ENCODE data around the gene FRMD3.

Gene FRMD3

DNA sequence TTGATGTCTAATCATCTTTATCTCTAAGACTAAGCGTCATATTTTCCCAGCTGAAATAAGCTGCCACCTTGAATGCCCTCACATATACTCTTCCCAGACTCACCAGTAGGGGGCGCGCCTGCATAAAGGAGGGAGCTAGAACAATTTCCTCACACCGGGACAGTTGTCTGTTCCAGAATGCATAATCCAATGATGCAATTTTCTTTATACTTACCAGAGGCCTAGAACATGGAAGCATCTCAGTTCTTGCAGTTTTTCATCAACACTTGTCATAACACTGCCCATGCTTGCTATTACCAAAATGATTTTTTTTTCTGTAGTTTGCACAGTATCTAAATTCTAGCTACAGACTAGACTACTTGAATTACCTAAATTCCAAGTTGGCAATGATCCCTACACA is 203.9 kb downstream of the FRMD3 start:
- DNase-seq (ENCODE audit: low spot score) = peak; percentile 78

DNA sequence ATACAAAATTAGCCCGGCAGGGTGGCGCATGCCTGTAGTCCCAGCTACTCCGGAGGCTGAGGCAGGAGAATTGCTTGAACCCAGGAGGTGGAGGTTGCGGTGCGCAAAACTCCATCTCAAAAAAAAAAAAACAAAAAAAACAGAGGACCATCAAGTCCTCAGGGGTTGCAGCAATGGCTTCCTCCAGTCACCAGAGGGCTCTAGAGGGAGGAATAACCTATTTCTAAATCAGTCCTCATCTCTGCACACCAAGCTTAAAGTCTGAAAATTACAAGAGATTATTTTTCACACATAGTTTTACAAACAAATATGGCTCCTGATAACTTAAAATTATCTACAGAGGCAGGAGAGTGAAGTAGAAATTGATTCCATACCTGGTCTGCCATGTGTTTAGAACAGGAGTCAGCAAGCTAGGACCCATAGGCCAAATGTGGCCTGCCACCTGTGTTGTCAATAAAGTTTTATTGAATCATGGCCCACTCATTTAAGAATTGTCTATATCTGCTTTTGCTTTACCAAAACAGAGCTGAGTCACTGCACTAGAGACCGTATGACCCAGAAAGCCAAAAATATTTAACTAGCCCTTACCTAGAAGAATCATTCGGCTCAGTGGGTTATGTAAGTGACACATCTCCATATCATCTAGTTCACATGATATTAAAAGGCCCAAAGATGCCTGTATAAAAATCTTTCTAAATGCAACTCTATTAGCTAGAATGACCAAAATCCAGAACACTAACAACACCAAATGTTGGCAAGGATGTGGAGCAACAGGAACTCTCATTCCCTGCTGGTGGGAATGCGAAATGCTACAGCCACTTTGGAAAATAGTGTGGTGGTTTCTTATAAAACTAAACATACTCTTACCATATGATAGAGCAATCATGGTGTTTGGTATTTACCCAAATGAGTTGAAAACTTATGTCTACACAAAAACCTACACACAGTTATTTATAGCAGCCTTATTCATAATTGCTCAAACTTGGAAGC is 207.7 kb downstream of the FRMD3 start:
- DNase-seq (ENCODE audit: low spot score) = no peak

DNA sequence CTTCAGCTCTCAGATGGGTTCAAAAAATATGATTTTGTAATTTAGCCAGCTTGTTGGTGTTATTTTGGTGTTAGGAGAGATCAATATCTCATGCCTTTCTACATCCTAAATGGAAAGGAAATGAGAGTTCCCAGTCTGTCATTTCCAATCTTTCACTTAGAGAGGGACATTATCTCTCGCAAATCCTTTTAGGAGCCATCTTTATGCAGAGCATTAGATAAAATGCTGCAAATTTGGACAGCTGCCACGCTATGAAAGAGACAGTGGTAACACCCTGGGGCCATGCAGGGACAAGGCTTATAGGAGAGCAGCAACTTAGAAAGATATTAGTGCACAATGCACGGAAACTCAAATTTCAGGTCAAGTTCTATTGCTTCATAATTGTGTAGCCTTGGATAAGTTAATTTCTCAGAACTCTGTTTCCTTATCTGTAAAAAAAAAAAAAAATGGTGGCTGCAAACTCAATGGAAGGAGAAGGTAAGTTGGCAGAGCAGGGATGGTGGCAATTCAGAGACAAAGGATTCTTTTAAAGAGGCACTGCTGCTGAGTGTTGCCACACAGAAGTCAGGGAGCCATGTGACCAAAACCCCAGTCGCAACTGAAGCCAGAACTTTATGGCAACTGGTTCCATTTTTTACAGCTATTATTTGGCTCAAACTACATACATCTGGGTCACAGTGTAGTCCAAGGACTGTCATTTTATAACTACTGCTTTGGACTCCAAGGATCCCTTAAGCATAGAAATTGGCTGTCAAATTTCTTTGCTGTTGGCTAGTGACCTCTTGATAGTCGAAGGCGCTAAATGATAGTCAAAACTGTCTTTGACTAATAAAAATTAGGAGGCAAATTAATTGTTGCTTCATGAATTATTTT is 210.2 kb downstream of the FRMD3 start:
- DNase-seq (ENCODE audit: low spot score) = no peak

DNA sequence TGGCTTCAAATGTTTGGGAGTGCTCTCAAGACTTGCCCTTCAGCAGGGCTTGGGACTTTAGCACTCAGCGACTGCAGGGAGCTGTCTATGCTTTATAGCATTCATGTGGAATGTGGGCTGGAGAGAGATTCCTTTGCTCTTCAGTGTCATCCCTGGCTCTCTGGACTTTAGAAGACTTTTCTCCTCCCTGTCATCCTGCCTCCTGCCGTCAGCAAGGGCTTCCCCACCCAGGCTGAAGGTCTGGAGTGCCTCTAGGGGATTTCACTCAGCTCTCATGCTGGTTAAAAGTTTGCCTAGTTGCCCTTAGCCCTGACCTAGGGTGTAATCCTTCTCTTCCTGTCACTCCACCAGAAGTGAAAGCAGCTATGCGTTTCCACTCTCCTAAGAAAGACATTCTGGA is 210.9 kb downstream of the FRMD3 start:
- peak; percentile 72 for DNase-seq (ENCODE audit: low spot score)

DNA sequence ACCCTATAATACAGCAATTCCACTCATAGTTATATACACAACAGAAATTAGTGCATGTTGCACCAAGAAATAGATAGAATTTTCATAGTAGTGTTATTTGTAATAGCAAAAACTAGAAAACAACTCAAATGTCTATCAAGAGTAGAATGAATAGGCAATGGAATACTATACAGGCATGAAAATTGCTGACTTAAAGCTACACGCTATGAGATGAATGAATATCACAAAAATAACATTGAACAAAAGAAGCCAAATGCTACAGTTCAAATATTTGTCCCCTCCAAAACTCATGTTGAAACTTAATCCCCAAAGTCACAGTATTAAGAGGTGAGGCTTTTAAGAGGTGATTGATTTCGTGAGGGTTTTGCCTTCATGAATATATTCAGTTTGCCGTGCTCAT is 215.1 kb downstream of the FRMD3 start:
- no peak for DNase-seq (ENCODE audit: low spot score)

DNA sequence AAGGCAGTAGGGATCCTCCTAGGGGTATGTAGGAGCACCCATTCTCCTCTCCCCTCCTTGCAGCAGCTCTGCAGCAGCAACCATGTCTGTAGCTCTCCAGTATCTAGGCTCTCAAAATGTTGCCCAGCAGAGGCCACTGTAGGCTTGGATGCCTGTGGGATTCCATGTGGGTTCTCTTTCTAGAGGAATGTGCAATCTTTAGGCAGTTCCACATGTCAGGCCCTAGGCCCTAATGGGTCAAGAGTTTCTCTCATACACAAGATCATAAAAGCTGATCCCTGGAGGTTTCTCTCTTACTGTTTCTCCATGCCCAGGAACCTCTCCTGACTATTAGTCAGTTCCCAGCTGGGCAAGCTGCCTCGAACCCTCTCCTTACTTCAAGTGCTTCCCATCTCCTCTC is 215.8 kb downstream of the FRMD3 start:
- no peak for DNase-seq (ENCODE audit: low spot score)

DNA sequence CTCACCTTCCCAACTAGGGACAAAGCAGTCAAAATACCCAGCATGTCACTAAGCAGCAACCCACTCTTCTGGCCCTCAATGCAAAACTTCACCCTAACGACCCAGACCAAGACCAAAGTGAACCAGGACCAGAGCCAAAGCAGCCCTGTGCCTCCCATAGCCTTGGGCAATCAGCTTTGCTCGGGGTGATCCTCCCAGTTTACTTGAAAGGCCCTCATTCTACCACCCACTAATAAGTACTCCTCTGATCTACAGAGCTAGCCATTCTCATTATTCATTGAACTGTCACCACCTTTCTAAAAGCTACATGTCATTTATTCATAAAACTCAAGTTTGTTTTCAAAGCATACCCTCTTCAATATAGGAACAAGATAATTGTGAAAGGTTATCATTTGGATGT is 221.0 kb downstream of the FRMD3 start:
- no peak for DNase-seq (ENCODE audit: low spot score)

DNA sequence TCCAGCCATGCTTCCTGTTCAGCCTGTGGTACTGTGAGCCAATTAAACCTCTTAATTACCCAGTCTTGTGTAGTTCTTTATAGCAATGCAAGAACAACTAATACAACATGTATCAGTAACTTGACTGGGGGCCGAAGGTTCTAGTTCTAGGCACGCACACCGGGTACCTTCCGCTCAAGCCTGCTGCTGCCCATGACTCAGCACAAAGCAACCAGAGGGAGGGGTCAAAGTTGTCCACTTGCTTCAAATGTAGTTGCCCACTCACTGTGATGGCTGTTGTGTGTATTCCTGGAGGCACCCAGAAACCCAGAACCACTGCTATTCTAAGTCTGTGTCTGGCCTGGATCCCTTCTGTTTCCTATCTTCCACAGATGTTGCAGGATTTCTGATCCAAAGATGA is 222.6 kb downstream of the FRMD3 start:
- DNase-seq (ENCODE audit: low spot score) = no peak

DNA sequence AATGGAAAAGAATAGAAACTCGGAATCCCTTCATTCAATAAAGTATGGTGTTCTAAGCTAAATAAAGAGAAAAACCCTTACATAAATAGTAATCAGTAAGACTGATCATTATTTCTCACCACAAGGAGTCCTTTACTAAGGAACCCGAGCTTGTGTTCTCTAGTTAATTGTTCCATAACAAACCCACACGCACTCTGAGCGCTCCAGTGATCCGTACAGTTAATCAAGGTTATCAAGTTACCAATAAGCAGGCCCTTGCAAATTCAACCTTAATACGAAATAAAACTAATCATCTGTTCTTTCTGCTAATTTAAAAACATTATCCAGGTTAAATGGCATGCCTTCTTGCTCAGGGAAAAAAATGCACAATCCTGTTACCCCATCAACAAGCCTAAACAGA is 224.4 kb downstream of the FRMD3 start:
- no peak for DNase-seq (ENCODE audit: low spot score)

DNA sequence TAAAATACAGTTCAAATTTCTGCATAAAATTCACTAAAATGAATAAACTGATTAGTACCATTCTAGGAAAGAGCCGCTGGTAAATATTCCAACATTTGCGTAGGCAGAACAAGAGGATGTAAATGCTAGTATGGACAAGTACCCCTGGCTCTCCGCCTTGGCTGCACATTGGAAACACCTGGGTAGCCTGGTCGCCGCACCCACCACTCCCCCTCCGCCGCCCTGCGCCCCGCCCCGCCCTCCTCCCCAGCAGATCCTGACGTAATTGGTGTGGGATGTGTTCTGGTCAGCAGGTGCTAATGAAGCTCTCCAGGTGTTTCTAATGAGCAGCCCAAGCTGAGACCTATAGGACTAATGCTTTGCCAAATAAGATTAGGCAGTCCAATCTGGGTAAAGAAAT is 225.7 kb downstream of the FRMD3 start:
- no peak for DNase-seq (ENCODE audit: low spot score)

DNA sequence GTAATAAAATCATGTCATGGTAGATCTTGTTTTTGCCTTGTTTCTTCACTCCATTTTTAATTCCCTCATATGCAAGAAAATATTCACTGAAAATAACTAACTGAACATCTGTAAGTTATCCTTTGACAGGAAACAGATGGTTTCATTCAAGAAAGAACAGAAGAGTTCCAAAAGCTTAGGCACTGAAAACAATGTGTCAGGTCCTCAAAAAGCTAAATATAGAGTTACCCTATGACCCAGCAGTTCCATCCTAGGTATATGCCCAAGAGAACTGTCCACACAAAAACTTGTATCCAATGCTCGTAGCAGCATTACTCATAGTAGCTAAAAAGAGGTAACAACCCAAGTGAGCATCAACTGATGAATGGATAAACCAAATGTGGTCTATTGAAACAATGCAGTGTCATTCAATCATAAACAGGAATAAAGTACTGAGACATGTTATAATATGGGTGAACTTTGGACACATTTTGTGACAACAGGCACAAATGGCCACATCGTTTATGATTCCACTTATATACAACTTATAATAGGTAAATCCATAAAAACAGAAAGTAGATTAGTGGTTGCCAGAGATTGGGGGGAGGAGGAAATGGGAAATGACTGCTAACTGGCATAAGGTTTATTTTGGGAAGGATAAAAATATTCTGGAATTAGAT is 231.0 kb downstream of the FRMD3 start:
- DNase-seq (ENCODE audit: low spot score) = no peak

DNA sequence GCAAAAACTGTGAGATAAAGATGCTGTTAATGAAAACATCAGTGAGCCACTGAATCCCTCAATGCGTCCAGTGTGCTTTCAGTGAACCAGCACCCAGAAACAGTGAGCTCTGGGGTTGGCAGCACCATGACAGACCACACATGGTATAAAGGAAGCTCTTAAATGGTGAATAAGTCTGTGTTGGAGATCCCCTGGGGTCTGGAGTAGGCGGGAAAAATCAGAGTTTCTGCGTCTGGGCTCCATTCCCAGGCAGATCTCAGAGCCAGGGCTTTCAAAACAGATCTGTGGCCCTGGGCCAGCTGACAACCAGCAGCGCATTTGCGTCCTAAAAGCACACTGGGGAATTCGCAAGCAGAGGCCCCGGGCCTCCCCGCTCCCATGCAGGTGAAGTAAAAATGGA is 233.5 kb downstream of the FRMD3 start:
- peak; percentile 69 for DNase-seq (ENCODE audit: low spot score)

DNA sequence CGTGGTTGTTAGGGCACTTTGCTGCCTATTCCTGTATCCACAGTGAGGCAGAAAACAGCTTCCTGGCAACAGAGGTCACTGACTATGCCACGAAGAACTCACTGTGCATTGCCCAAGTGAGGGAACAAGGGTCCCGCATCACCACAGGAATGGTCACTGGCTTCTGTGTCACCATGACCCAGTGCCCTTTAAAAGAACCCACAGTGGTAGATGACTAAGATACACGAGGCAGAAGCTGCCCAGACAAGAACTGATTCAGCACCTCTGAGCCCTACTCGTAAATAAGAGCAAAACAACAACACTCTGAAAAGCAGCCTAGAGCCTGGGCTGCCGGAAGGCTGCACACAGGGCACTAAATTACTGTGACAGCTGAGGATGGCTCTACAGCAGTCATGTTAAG is 238.6 kb downstream of the FRMD3 start:
- DNase-seq (ENCODE audit: low spot score) = peak; percentile 72

DNA sequence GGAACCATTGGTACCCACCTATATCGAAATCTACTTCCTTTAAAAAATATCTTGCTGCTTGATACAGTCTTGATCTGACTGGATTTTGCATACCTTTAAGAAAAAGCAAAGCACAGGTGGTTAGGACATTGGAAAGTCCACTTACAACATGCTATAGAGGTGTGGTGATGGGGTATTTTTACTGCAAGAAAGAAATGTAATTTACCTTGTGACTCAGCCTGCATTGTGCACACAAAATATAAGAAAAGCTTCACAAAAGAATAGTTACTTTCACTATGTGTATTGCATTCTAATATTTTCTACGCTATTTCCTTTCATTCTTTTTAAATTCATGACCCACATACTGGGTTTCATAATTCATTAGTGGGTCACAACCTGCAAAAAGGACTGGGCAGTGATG is 239.1 kb downstream of the FRMD3 start:
- no peak for DNase-seq (ENCODE audit: low spot score)

DNA sequence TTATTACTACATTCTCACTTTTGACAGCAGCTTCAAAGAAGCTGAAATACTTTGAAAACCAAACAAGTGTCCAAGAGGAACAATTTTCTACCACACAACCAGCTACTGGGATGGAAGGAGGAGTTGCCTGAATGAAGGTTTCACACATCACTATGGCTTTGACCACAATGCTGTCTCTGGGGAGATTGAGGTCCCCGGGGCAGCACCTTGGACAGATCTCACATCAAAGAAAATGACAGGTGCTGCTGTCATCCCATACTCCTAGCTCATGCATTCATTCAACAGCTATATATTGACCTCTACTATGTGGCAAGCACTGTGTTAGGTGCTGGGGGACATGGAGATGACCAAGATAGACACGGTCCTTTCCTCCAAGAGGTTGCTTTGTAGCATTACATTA is 242.1 kb downstream of the FRMD3 start:
- DNase-seq (ENCODE audit: low spot score) = no peak

DNA sequence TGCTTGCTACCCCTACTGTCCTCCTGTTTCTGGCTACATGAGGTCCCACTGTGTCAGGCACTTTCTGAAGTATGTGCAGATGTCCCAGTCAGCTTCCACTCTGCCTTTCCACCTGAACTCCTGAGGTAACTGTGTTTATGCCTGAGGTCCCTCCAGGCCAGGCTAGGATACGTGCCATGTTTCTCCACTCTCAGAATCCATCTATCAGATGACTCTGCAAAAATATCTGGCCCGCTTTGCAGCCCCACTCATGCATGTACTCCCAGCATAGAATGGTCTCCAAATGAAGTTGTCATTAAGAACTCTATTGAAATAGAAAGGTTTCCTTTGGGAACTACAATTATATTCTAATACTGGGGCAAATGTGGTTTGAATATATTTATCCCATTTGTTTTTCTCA is 243.4 kb downstream of the FRMD3 start:
- DNase-seq (ENCODE audit: low spot score) = no peak

DNA sequence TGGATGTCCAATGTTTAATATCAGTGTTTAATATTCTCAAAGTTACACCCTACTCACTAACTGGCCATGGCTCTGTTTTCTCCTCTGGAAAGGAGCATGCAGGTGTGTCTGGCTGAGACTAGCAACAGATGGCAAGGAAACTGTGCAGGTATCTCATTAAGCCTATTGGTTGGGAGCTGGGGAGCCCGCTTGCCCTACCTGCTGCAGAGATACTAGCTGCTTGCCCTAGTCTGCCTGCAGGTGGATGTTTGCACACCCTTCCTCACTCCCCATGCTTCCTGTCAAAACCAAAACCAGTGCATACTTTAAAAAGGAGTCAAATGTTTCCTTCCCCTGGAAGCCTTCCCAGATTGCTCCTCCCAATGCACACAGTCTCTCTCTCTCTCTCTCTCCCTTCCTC is 247.0 kb downstream of the FRMD3 start:
- DNase-seq (ENCODE audit: low spot score) = no peak

DNA sequence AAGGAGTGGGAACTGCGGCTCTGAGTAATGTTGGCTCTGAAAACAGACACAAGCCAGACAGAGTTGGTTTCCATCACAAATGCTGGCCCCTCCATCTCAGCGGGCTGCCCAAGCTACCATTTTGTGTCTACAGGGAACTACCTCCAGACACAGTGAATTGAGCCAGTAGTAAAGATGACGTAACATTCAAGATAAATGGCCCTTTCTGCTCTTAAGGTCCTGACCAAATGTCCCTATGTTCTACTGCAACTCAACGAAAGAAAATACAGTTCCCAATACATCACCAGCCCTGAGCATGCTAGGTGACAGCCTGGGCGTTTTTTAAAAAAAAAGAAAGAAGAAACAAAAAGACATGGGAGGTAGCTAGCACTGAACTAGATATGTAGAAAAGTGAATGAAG is 247.5 kb downstream of the FRMD3 start:
- DNase-seq (ENCODE audit: low spot score) = no peak

DNA sequence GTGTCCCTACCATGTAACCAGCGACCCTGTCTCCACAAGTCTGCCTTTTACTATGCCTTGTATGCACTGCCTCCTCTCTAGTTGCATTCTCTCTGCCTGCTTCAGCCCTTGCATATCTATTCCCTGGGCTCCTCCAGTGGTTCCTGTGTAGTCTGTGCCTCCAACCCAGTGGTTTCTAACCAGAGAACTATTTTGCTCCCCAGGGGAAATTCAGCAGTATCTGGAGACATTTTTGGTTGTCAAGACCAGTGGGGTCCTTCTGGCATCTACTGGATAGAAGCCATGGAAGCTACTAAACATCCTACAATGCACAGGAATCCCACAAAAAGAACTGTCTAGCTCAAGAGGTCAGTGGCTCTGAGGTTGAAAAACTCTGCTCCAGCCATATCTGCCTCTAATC is 251.2 kb downstream of the FRMD3 start:
- no peak for DNase-seq (ENCODE audit: low spot score)

DNA sequence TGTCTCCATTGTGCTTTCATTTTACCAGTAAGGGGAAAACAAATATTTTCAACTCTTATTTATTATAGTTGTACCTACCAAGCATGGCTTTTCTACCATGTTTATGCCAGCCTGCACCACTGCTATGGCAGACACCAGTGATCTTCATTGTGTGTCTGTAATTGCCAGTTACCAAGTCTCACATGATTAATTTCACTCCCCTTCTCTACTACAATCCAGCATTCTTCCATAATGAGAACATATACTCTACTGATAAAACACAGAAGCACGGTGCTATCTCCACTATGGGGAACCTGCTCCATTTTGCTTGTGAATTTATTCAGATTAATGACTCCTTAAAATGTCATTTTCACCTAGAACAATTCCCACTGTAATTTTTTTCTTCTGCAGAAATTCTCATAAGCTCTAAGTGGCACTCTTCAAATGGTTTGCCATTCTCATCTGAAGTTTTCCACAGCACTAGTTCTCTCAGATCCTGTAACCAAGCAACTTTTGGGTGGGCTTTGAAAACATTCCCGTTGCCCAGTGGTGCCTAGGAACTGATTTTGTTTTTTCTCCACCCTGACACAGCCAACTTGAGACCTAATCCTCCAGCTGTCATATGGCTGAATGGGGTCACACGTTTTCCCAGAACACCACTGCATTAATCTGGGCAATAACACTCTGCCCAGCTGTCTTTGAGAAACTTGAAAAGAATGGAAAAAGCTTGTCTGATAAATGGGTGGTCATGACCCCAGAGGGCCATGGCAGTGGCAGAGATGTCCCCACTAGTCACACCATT is 252.6 kb downstream of the FRMD3 start:
- no peak for DNase-seq (ENCODE audit: low spot score)

DNA sequence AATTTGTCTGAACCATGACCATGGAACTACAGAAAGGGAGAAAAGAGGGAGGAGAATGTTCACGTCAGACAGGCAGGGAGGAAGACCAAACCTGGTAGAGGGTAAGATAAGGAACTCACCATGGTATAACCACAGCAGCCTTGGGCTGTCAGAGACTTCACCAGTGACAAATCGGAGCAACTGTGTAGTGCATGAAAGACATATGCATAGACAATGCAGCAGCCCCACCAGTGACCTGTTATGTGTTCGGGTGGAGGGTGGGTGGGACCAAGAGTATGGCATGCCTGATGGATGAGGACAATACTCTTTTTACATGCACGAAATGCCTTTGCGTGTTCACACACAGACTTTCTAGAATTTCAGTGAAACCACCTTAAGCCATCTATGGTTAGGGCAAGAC is 253.5 kb downstream of the FRMD3 start:
- no peak for DNase-seq (ENCODE audit: low spot score)

DNA sequence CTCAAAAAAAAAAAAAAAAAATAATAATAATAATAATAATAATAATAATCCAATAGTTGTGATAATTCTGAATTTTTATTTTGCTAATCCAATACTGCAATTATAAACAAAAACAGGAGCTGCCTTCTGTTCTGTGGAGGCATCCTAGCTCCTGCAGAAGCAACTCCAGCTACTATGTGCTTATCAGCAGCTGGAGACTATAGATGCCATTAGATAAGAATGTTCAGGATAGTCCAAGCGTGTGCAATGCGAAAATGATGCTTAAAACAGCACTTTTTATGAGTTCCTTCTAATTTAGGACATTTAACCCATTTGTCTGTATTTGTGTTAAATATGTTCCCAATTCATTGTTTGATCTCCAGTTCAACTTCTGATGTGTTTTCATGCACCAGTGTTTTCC is 254.7 kb downstream of the FRMD3 start:
- DNase-seq (ENCODE audit: low spot score) = no peak

Measured in AG20443 (cell line).